Activated CD8-positive, alpha-beta T cell treated with anti-CD3 and anti-CD28 coated beads for 36 hours (primary cell): ENCODE results near the gene COCH. TPM values are rescaled to one million over a fixed set of nuclear protein-coding genes. Genes with fewer than 3 reads are reported as not detected.

ENCODE experiments used
- ATAC-seq: fragments of 200-7000 bp; cut with Tn5 transposase; one replicate; pipeline ENCODE4 v1.10.0; 2021; ENCODE audit warnings: mild to moderate bottlenecking, moderate library complexity
- CTCF ChIA-PET: fragments of 350-600 bp; sonication (Branson Sonifier 250); formaldehyde crosslinking; loops from one replicate; lab custom pipeline; 2021; ENCODE audit warnings: antibody characterized with exemption; lab: Charles Lee
- POLR2A ChIA-PET: fragments of 350-600 bp; sonication (Branson Sonifier 250); formaldehyde crosslinking; loops from one replicate; lab custom pipeline; 2021; ENCODE audit warnings: antibody characterized with exemption; lab: Charles Lee
- DNase-seq: peaks from one replicate; pipeline ENCODE4 v3.0.0-alpha.2; 2020
- H3K27ac Mint-ChIP-seq: one replicate; pipeline ENCODE4 v1.8.0; 2021; ENCODE audit warnings: mild to moderate bottlenecking, mixed read lengths
- H3K27me3 Mint-ChIP-seq: one replicate; pipeline ENCODE4 v1.8.0; 2021; ENCODE audit warnings: mixed read lengths
- H3K36me3 Mint-ChIP-seq: one replicate; pipeline ENCODE4 v1.8.0; 2021; ENCODE audit warnings: low read depth, mixed read lengths
- H3K4me1 Mint-ChIP-seq: one replicate; pipeline ENCODE4 v1.8.0; 2021; ENCODE audit warnings: low read depth, mixed read lengths
- H3K4me3 Mint-ChIP-seq: one replicate; pipeline ENCODE4 v1.8.0; 2021; ENCODE audit warnings: mild to moderate bottlenecking, moderate library complexity, mixed read lengths
- H3K9me3 Mint-ChIP-seq: one replicate; pipeline ENCODE4 v1.8.0; 2021; ENCODE audit warnings: mixed read lengths
- CTCF ChIP-seq: fragments of 200-600 bp; IDR thresholded peaks from one replicate; pipeline ENCODE4 v1.8.0; 2022; ENCODE audit warnings: antibody characterized with exemption, mild to moderate bottlenecking
- intact Hi-C: fragments of 100-400 bp; cut with micrococcal nuclease; formaldehyde crosslinking; loops from one replicate; pipeline ENCODE4 v1.10.0; 2022
- total RNA-seq, 2 experiments: library from RNA; stranded (reverse); gene quantifications; one replicate each; pipeline ENCODE4 v1.2.3, GENCODE V29; 2021

The COCH gene
- total RNA-seq, 2 experiments from 2014 or later = 5.8 TPM

GRCh38 chr14:30914812-30915211 lies 40.5 kb downstream of the COCH start:
- TF ChIP-seq CTCF = no peak
- H3K4me3 Mint-ChIP-seq = no peak overlapping the region
- no peaks in the 10 kb centered on the region for H3K9me3 Mint-ChIP-seq
- POLR2A ChIA-PET = interaction anchor here (1.1 kb wide), 1 partner anchor 36 kb away, joined by 4 read pairs; no protein-coding TSS in a partner anchor
- no peak for DNase-seq
- H3K4me1 Mint-ChIP-seq = no peaks in the 10 kb centered on the region
- CTCF ChIA-PET = interaction anchor here (2.3 kb wide), 1 partner anchor 11 kb away, joined by 11 read pairs; no protein-coding TSS in a partner anchor
- no peak overlapping the region for H3K27ac Mint-ChIP-seq
- no peaks in the 10 kb centered on the region for H3K27me3 Mint-ChIP-seq
- no peak for ATAC-seq
- intact Hi-C loops = no loop called here
- peaks cover 4% of the 10 kb centered on the region for H3K36me3 Mint-ChIP-seq

- Mint-ChIP-seq H3K36me3 (peaks cover 4% of the 10 kb centered on the region), H3K27ac (no peak overlapping the region), H3K4me1 (peaks cover under 1% of the 10 kb centered on the region), H3K9me3 (no peaks in the 10 kb centered on the region), H3K4me3 (no peak overlapping the region), H3K27me3 (no peaks in the 10 kb centered on the region)
- DNase-seq (no peak), ATAC-seq (no peak)
- ChIA-PET CTCF (interaction anchor here (0.9 to 2.3 kb wide), 3 partner anchors 11 to 260 kb away, joined by 3 to 11 read pairs (median 3); no protein-coding TSS in a partner anchor), POLR2A (interaction anchor here (1.1 kb wide), 1 partner anchor 37 kb away, joined by 4 read pairs; no protein-coding TSS in a partner anchor)
- TF ChIP-seq CTCF = no peak
- intact Hi-C loops = no loop called here
Measured at GRCh38 chr14:30915596-30915995, 41.2 kb downstream of the COCH start.

- ChIA-PET POLR2A (interaction anchor here (1.3 kb wide), 1 partner anchor 10 kb away, joined by 3 read pairs; no protein-coding TSS in a partner anchor), CTCF (no interaction called here)
- Mint-ChIP-seq H3K4me1 (peaks cover 9% of the 10 kb centered on the region), H3K27me3 (no peaks in the 10 kb centered on the region), H3K9me3 (no peaks in the 10 kb centered on the region), H3K4me3 (no peak overlapping the region), H3K27ac (peak overlapping the region; percentile 27), H3K36me3 (peaks cover 6% of the 10 kb centered on the region)
- peak; percentile 62 for ATAC-seq
- TF ChIP-seq CTCF = no peak
- no peak for DNase-seq
- intact Hi-C loops = no loop called here
Measured at GRCh38 chr14:30921305-30921704, 46.9 kb downstream of the COCH start.

GRCh38 chr14:30921788-30922187 lies 47.4 kb downstream of the COCH start:
- no peaks in the 10 kb centered on the region for H3K9me3 Mint-ChIP-seq
- no peak overlapping the region for H3K27ac Mint-ChIP-seq
- H3K4me3 Mint-ChIP-seq = no peak overlapping the region
- POLR2A ChIA-PET = no interaction called here
- intact Hi-C loops = no loop called here
- H3K4me1 Mint-ChIP-seq = peaks cover 9% of the 10 kb centered on the region
- H3K27me3 Mint-ChIP-seq = no peaks in the 10 kb centered on the region
- DNase-seq (no peak), ATAC-seq (no peak)
- H3K36me3 Mint-ChIP-seq = peaks cover 6% of the 10 kb centered on the region
- CTCF ChIA-PET = interaction anchor here (1.1 kb wide), 1 partner anchor 12 kb away, joined by 3 read pairs; no protein-coding TSS in a partner anchor
- TF ChIP-seq CTCF = no peak

GRCh38 chr14:30925254-30925653 lies 50.9 kb downstream of the COCH start:
- CTCF ChIA-PET = interaction anchor here (0.6 kb wide), 1 partner anchor 428 kb away, joined by 3 read pairs; no protein-coding TSS in a partner anchor

More at GRCh38 chr14:30925254-30925653, 50.9 kb downstream of the COCH start:
- H3K4me1 Mint-ChIP-seq = peaks cover 22% of the 10 kb centered on the region
- intact Hi-C loops = no loop called here
- ATAC-seq (no peak), DNase-seq (no peak)
- no peaks in the 10 kb centered on the region for H3K27me3 Mint-ChIP-seq
- TF ChIP-seq CTCF = no peak
- no peak overlapping the region for H3K4me3 Mint-ChIP-seq
- no peaks in the 10 kb centered on the region for H3K9me3 Mint-ChIP-seq
- peaks cover 9% of the 10 kb centered on the region for H3K36me3 Mint-ChIP-seq
- POLR2A ChIA-PET = no interaction called here
- H3K27ac Mint-ChIP-seq = no peak overlapping the region
